B cell (primary cell): ENCODE results near the gene NIPAL3. TPM values are rescaled to one million over a fixed set of nuclear protein-coding genes. Genes with fewer than 3 reads are reported as not detected.
A peak's percentile ranks its signal among the peaks of the same experiment; 100 is the strongest.

Experiments used
- ATAC-seq: fragments of 200-7000 bp; cut with Tn5 transposase; one replicate; pipeline ENCODE4 v1.10.0; 2021; ENCODE audit warnings: low read depth, mild to moderate bottlenecking, moderate number of reproducible peaks, moderate library complexity
- CTCF ChIA-PET: fragments of 350-600 bp; sonication (Branson Sonifier 250); formaldehyde crosslinking; loops from one replicate; lab custom pipeline; 2021; ENCODE audit warnings: antibody characterized with exemption, inconsistent platforms; lab: Charles Lee
- POLR2A ChIA-PET: fragments of 350-600 bp; sonication (Branson Sonifier 250); formaldehyde crosslinking; loops from one replicate; lab custom pipeline; 2021; ENCODE audit warnings: antibody characterized with exemption; lab: Charles Lee
- DNase-seq: peaks from one replicate; pipeline ENCODE4 v3.0.0; 2013
- H2AFZ ChIP-seq: 2 replicates; pipeline ENCODE4 v1.6.1; 2012; ENCODE audit warnings: mild to moderate bottlenecking, low read depth, low read length; ENCODE audit not compliant: insufficient read depth, poor library complexity, severe bottlenecking
- H3K27ac ChIP-seq, 2 donors: 1 replicate in 1 of 2; 2 replicates in 1 of 2; pipeline ENCODE4 v1.5.1; 2012 to 2013; ENCODE audit warnings: low read length in 2 of 2, mild to moderate bottlenecking in 2 of 2, moderate library complexity in 1 of 2
- H3K27me3 ChIP-seq, 4 experiments: fragments of 200-600 bp in 1 of 4; sonication (generic) in 1 of 4; replicated peaks in 1 of 4; 1 replicate in 2 of 4; 2 replicates in 2 of 4; pipeline versions ENCODE4 v1.6.1 to v1.7.0; 2013 to 2016; ENCODE audit warnings: low read length in 3 of 4, mild to moderate bottlenecking in 2 of 4, mixed read lengths in 1 of 4, moderate library complexity in 1 of 4; ENCODE audit not compliant: insufficient read depth in 4 of 4, control insufficient read depth in 3 of 4; ENCODE audit errors: control extremely low read depth in 1 of 4
- H3K36me3 ChIP-seq, 2 experiments: replicated peaks in 1 of 2; 1 replicate in 1 of 2; 2 replicates in 1 of 2; pipeline versions ENCODE4 v1.6.1 to v1.7.1; 2013; ENCODE audit warnings: low read length in 1 of 2; ENCODE audit not compliant: insufficient read depth in 2 of 2, control insufficient read depth in 1 of 2; ENCODE audit errors: control extremely low read depth in 1 of 2, extremely low read depth in 1 of 2
- H3K4me1 ChIP-seq, 2 donors: fragments of 200-600 bp in 1 of 2; sonication (generic) in 1 of 2; 1 replicate in 1 of 2; 2 replicates in 1 of 2; pipeline versions ENCODE4 v1.5.1 to v1.6.1; 2013 to 2017; ENCODE audit warnings: low read length in 2 of 2; ENCODE audit not compliant: control insufficient read depth in 2 of 2, insufficient read depth in 2 of 2
- H3K4me2 ChIP-seq: replicated peaks from 2 replicates; pipeline ENCODE3; 2012; ENCODE audit warnings: mild to moderate bottlenecking, low read depth, low read length; ENCODE audit not compliant: poor library complexity, severe bottlenecking
- H3K4me3 ChIP-seq, 5 experiments: fragments of 200-600 bp in 1 of 5; sonication (generic) in 1 of 5; 1 replicate in 3 of 5; 2 replicates in 2 of 5; pipeline versions ENCODE4 v1.5.1 to v1.7.0; 2011 to 2016; ENCODE audit warnings: low read length in 4 of 5, mild to moderate bottlenecking in 4 of 5, low read depth in 2 of 5, control low read depth in 1 of 5, moderate library complexity in 1 of 5; ENCODE audit not compliant: insufficient read depth in 1 of 5; ENCODE audit errors: control extremely low read depth in 1 of 5, extremely low read depth in 1 of 5
- H3K79me2 ChIP-seq: fragments of 200-600 bp; sonication (generic); one replicate; pipeline ENCODE4 v1.6.0; 2016; ENCODE audit warnings: low read length; ENCODE audit not compliant: control insufficient read depth, insufficient read depth
- H3K9ac ChIP-seq: fragments of 200-600 bp; sonication (generic); 2 replicates; pipeline ENCODE4 v1.6.1; 2017; ENCODE audit warnings: mild to moderate bottlenecking, low read length, moderate library complexity
- H3K9me3 ChIP-seq, 3 donors: one replicate each; pipeline versions ENCODE4 v1.6.1 to v1.7.1; 2013; ENCODE audit warnings: low read length in 2 of 3; ENCODE audit not compliant: control insufficient read depth in 2 of 3, insufficient read depth in 1 of 3; ENCODE audit errors: control extremely low read depth in 1 of 3
- H4K20me1 ChIP-seq: 2 replicates; pipeline ENCODE4 v1.6.0; 2012; ENCODE audit warnings: mild to moderate bottlenecking, low read length; ENCODE audit not compliant: insufficient read depth, control insufficient read depth, poor library complexity, severe bottlenecking
- H3K27ac Mint-ChIP-seq: one replicate; pipeline ENCODE4 v1.8.0; 2021; ENCODE audit warnings: mixed read lengths
- H3K27me3 Mint-ChIP-seq: one replicate; pipeline ENCODE4 v1.8.0; 2021; ENCODE audit warnings: mixed read lengths
- H3K4me1 Mint-ChIP-seq: one replicate; pipeline ENCODE4 v1.8.0; 2021; ENCODE audit warnings: mixed read lengths
- H3K4me3 Mint-ChIP-seq: one replicate; pipeline ENCODE4 v1.8.0; 2021; ENCODE audit warnings: mixed read lengths
- H3K9me3 Mint-ChIP-seq: one replicate; pipeline ENCODE4 v1.8.0; 2022; ENCODE audit warnings: mixed read lengths; ENCODE audit not compliant: insufficient read depth
- CTCF ChIP-seq: fragments of 200-600 bp; IDR thresholded peaks from one replicate; pipeline ENCODE4 v1.8.0; 2022; ENCODE audit warnings: antibody characterized with exemption, mild to moderate bottlenecking
- EZH2 ChIP-seq: IDR thresholded peaks from 2 replicates; pipeline ENCODE4 v1.6.1; 2012; ENCODE audit warnings: borderline replicate concordance, low read depth, mild to moderate bottlenecking, moderate library complexity, low read length; ENCODE audit not compliant: insufficient read depth, poor library complexity, severe bottlenecking
- WGBS: methylation state at CpG from one replicate; pipeline ENCODE4 v1.1.5; 2013; ENCODE audit warnings: missing lambda C conversion rate; ENCODE audit not compliant: insufficient coverage; 5-methylcytosine and 5-hydroxymethylcytosine counted together
- intact Hi-C: fragments of 100-400 bp; cut with micrococcal nuclease; formaldehyde crosslinking; loops from one replicate; pipeline ENCODE4 v1.10.0; 2022
- polyA plus RNA-seq: library from polyadenylated mRNA; depleted of rRNA; stranded (reverse); fragments of >200 nt; gene quantifications from 2 replicates; pipeline ENCODE4 v1.2.3, GENCODE V29; 2012
- total RNA-seq, 2 donors: library from RNA; stranded (reverse); fragments of 120-200 nt in 1 of 2; gene quantifications; 1 replicate in 1 of 2; 2 replicates in 1 of 2; pipeline versions ENCODE4 v1.2.3 to v1.2.4, GENCODE V29; 2013 to 2022

Gene NIPAL3
- total and polyA plus RNA-seq, 2 donors (not counting 1 experiment from before 2014, with no cell fraction given), result 23.8 to 31.6 TPM

- peaks cover 34% of the 10 kb centered on the region for H3K79me2 ChIP-seq
- ChIA-PET CTCF (interaction anchor here (0.6 to 5.3 kb wide), 16 partner anchors 8 to 1493 kb away, joined by 3 to 32 read pairs (median 4); partner anchors contain the start of genes NIPAL3 and STPG1), POLR2A (interaction anchor here (0.6 to 1.5 kb wide), 11 partner anchors 10 to 908 kb away, joined by 3 to 9 read pairs (median 3); no protein-coding TSS in a partner anchor)
- no peaks in the 10 kb centered on the region for H3K9me3 Mint-ChIP-seq
- TF ChIP-seq CTCF (no peak), EZH2 (no peak)
- no peaks in the 10 kb centered on the region for H3K36me3 ChIP-seq
- H3K27me3 Mint-ChIP-seq, result no peaks in the 10 kb centered on the region
- H3K4me1 Mint-ChIP-seq, result peaks cover 44% of the 10 kb centered on the region
- H4K20me1 ChIP-seq, result no peaks in the 10 kb centered on the region
- H3K4me2 ChIP-seq, result peak overlapping the region; percentile 85
- H3K4me3 Mint-ChIP-seq, result peak overlapping the region; percentile 83
- DNase-seq (peak; percentile 72), ATAC-seq (peak; percentile 15)
- peak overlapping the region; percentile 87 for H3K27ac Mint-ChIP-seq
- H3K9me3 ChIP-seq, result peaks cover 0 to under 1% (median 0%) of the 10 kb centered on the region in 3 donors
- peaks cover 35 to 36% of the 10 kb centered on the region in 2 donors for H3K4me1 ChIP-seq
- no peaks in the 10 kb centered on the region for H3K27me3 ChIP-seq
- 50% methylated on average over 12 of the region's 16 CpGs for WGBS
- peak overlapping the region; percentile 93 to 94 for H3K27ac ChIP-seq
- H3K4me3 ChIP-seq, result peak overlapping the region in 4 of 5 experiments; percentile 64 to 92 (median 87)
- intact Hi-C loops, result loop anchor here (1.0 to 2.0 kb wide), 7 partner anchors 21 to 543 kb away; partner anchors contain the start of genes NIPAL3, PNRC2 and SRRM1
- H3K9ac ChIP-seq, result peak overlapping the region; percentile 82
- peak overlapping the region; percentile 81 for H2AFZ ChIP-seq
These were observed 85.9 kb downstream of the NIPAL3 start for GRCh38 chr1:24501371-24502064.
